HG03175 (cell line): ENCODE measurements around the gene WWOX.

Experiments used
- ATAC-seq: cut with Tn5 transposase; IDR thresholded peaks from one replicate; pipeline ENCODE4 v1.9.1; 2021; ENCODE audit warnings: mild to moderate bottlenecking, moderate library complexity; ENCODE audit not compliant: unreplicated experiment

WWOX gene

DNA sequence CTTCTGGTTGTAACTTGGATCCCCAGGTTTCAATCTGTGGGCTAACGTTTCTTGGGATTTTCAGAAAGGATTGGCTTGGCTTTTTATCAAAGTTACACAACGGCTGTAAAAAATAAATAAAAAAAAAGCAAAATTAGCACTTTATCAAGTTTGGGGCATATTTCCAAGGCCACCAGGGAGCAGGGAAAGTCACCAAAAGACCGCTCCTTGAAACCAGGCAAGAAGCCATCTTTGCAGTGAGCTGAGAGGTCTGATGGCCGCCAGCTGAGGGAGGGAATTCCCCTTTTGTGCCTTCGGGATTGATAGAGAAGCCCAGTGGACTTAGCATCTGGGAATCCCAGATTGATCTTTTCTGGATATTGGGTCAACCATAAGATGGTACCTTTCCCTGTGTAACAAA lies 192.2 kb downstream of the WWOX start:
- no peak for ATAC-seq

DNA sequence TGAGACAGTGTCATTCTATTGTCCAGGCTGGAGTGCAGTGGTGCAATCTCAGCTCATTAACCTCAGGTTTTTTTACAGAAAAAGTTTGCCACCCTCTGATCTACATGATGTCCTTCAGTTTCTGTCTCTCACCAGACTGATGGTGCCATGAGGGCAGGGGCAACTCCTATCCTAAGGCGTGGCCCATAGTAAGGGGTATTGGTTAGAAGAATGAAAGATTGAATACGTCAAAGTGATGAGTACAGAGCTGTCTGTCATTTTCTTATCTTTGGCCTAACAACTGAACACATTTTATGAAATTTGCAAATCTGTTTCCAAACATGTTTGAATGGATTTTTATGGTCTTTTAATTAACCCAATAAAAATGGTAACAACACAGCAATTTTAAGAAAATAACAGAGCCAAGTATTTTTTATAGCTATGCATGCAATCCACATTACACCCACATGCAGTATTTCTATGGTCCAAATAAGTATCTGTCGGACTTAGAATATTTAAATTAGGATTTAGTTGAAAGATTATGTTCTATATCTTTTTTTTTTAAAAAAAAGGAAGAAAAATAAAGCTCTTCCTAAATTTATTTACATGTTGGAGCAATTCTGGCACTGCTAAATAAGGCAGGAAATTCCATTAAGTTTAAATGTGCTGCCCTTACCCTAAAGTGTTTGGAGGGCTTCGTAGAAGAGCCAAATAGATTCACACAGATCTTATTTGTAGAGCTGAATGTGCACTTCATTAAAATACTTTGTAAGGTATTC lies 192.8 kb downstream of the WWOX start:
- ATAC-seq = no peak

GRCh38 chr16:78292844-78293380 lies 193.5 kb downstream of the WWOX start:
- ATAC-seq = no peak

DNA sequence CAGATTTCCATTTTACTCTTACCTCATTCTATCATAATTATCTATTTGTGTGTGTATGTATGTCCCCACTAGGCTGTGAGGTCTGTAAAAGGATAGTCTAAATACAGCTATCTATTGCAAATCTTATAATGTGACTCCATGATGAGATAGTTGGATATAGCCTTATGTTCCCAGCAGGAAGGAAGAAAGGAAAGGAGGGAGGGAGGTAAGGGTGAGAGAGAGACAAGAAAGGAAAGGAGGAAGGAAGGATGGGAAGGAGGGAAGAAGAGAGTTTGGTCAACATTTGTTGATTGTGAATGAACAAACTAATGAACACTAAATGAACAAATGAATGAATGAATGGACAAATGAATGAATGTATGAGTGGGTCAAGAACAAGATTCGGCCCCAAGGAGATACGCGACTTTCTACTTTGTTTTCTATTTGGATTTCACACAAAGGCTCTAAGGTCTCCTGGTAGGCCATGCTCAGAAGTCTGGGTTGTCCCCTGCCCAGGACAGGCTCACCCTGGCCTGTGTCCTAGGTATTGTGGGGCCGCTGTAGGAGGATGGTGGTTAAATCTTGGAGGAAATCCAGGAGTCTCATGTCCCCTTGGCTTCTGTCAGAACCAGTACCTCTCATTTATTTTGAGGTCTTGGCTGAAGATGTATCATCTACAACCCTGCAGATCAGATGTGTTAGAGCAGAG lies 195.2 kb downstream of the WWOX start:
- ATAC-seq = no peak

- ATAC-seq = no peak
These were observed 197.7 kb downstream of the WWOX start for GRCh38 chr16:78297066-78297666.

DNA sequence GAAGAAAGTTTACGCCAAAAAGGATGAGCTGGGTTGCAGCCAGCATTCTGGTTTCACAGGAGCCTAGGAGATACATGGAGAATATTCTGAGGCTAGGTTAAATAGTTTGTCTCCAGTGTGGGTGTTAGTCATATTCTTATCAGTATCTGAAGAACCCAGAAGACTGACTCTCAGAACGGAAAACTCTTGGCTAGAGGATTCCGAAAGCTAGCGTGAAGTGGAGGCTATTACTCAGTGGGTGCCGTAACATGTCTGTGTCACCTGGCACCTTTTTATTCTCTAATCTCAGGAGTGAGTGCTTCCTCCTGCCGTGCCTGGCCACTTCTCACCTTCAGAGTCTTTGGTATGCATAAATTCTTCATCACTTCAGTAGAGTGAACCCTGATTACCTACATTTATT lies 199.5 kb downstream of the WWOX start:
- no peak for ATAC-seq

- no peak for ATAC-seq
These were observed 201.0 kb downstream of the WWOX start for GRCh38 chr16:78300469-78300868.

DNA sequence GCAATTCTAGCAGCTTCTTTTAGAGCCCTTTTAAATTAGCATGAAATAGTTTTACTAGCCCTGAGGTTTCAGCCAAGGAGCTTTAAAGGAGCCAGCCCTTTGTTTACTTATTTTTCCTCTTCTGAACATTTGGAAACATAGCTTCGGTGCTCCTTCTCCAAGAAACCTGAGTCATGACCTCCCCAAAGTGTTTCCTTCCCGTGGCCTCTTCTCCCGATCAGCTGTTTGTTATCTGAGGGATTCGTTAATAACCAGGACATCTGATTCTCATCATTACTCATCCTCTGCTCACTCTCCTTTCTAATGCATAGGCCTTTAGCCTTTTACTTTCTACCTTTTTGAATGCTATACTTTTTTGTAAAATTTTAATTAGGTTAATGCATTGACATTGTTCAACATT lies 204.5 kb downstream of the WWOX start:
- ATAC-seq = no peak

- no peak for ATAC-seq
These were observed 206.9 kb downstream of the WWOX start for GRCh38 chr16:78306361-78306760.

GRCh38 chr16:78307824-78308528 lies 208.5 kb downstream of the WWOX start:
- ATAC-seq = no peak

DNA sequence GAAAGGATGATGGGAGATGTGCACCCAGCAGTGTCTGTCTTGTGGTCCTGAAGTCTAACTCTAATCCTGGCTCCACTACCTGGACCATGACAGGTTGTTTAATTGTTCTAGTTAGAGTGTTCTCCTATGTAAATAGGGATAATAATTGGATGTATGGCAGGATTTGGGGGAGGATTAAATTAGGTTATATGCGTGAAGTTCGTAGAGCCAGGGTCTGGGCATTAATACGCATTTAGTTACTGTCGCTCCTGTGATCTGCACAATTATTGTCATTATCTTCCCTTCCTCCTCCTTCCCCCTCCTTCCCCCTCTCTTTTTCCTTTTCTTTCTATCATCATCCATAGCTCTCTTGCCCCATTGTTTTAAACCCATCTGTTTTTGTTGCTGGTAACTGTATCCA lies 210.3 kb downstream of the WWOX start:
- no peak for ATAC-seq

GRCh38 chr16:78310196-78310595 lies 210.7 kb downstream of the WWOX start:
- no peak for ATAC-seq

GRCh38 chr16:78310990-78311561 lies 211.6 kb downstream of the WWOX start:
- no peak for ATAC-seq

DNA sequence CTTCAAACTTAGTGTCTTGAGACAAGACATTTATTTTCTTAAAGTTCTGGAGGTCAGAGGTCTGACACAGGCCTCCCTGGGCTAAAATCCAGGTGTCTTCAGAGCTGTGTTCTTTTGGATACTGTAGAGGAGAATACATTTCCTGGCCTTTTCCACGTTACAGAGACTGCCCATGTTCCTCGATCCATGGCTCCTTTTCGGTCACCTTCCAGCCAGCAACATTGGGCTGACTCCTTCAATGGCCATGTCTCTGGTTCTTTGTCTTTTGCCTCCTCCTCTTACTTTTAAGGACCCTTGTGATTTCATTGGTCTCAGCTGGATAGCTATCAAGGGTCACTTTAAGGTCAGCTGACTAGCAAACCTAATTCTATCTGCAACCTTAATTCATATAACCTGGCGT lies 212.4 kb downstream of the WWOX start:
- no peak for ATAC-seq

DNA sequence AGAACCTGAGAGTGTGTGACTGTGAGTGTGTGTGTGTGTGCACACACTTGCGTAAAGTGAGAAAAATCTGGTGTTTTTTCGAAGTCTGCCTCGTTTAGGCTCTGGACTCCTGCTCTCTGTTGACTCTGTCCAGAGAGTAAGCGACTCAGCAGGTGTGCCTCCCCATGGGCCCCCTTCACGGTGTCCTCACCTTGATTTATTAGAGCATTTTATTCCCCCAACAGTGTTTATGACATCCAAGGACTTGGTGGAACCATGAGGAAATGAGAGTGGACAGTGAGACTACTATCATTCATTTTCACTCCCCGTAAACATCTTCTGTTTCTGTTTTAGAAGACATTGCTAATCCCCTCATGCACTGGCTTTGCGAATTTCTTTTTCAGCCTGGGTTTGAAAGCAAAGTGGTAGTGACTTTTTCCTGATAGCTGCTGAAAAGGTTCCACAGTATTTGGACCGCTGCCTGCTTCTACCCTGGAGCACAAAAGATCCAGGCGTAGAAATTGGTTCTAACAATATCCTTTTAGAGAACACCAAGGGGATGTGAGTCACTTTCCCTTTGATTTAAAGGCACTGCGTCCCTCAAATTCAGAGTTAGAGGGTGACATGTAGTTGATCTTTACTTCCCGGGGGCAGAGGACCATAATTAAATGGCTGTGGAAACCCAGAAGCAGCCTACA lies 218.2 kb downstream of the WWOX start:
- ATAC-seq = no peak

DNA sequence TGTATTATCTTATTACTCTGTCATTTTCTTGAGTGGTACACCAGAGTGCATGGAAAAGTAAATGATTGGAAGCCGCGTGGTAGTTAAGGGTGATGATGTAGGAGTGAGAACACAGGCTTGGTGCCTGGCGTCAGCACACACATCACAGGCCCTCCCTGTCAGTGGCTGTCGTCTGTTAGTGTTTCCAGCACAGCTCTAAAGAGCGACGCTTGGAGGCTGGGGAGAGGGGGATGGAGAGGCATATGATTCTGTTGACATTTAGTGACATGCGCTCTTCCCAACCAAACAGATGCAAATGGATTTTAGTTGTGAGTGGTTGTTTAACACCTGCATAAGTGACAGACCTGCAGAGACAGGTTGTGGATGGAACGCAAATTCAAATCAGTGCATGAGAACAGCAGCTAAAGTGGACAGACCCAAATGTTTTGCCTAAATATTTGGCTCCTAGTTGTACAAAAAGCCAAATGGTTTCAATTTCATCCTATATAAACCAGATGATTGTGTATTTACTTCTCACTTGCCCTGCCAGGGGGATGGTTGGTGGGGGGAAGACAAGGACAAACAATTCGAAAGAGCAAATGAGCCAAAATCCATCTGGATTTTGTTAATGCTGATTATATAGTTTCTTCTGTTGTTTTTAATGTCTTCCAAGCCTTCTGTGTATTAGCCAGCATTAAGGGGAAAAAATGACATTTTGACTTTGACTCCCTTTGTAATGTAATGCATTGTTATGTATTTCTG lies 222.3 kb downstream of the WWOX start:
- ATAC-seq = no peak

DNA sequence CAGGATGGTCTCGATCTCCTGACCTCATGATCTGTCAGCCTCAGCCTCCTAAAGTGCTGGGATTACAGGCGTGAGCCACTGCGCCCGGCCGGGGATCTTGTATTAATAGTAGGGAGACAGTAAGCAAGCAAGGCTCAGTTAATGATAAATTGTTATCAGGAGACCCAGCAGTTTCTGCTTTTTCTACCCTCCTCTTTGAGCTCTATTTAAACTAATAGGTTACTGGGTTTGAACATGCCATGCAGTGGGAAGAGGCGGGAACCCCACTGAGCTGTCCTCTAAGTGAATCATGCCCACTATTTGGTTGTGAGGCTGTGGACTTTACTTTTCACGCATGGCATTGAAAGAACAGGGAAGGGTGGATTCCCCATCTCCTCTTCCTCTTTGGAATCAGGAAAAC lies 223.9 kb downstream of the WWOX start:
- no peak for ATAC-seq

DNA sequence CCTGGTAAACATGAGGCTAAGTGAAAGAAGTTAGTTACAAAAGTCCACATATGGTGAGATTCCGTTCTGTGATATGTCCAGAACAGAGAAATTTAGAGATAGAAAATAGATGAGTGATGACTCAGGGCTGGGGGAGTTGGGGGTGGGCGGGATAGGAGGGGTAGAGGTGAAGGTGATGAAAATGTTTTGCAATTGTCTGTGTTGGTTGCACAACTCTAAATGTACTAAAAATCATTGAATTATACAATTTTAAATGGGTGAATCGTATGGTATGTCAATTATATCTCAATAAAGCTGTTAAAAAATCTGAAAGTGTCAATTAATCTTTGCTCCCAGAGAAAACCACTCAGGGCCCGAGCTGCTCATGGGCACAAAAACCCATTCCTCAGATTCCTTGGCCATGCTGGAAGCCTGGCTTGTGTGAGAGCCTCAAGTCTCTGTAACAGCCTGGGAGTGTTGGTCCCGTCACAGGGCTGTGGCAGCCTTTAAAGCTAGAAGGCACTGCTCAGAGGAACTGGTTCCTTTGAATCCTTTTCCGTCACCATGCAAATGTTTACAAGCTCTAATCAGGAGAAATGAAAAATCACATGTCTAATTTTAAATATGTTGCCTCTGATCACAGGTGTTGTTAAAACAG lies 225.3 kb downstream of the WWOX start:
- no peak for ATAC-seq
